Measurements from ENCODE around the gene ZSWIM9.

- TF ChIP-seq TAF1 (IDR thresholded peaks at IDR 0.05; ENCODE audit: borderline replicate concordance, low read depth, low read length) (no peak), POLR2A (IDR thresholded peaks at IDR 0.05; ENCODE audit: low read depth, low read length) (no peak), POLR2AphosphoS5 (IDR thresholded peaks at IDR 0.05; ENCODE audit: low read depth, low read length) (no peak)
These were observed 16.1 kb downstream of the ZSWIM9 start for GRCh38 chr19:48186541-48186991.
